ENCODE measurements around the gene CDKN2A. TPM values are rescaled to one million over a fixed set of nuclear protein-coding genes. Genes with fewer than 3 reads are reported as not detected.
"Not testable (repeated sequence)": the region's sequence is repeated elsewhere in the genome, so short reads cannot be mapped to it uniquely, and the experiment has no call there.

The CDKN2A gene
- polyA plus RNA-seq, 10 donors, result 0.31 to 0.54 (median 0.48) TPM; not detected in 5

DNA sequence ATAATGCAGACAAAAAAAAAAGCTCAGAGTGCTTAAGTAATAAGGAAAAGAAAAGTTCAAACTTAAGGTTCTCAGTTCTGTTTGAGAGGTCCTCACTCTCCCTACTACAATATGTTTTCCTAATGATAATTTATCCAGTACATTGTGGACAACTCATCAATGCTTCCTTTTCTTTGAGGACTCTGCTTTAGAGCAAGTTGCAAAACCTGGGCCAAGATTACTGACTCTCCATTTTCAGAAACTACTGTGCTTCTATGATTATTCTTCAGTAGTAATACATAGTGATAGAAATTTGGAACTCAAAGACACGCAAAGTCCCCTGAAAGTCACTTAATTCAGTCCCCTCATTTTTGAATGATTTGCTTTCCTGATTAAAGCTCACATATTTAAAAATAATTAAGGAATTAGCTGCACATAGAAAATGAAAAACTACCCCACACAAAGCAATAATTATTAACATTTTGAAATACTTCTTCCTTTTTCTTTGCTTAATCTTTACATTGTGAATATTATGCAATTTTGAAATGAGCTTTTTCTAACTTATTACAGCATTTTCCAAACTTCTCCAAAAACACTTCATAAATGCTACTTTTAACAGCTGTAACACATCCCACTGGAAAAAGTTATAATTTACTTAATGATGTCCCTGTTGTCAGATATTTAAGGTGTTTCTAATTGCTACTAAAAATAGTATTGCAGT, 11.2 kb downstream of the CDKN2A start:
- no peak for DNase-seq

- no peak for DNase-seq
Measured at GRCh38 chr9:21982391-21982790, 11.8 kb downstream of the CDKN2A start.

- DNase-seq, result no peak
Measured at GRCh38 chr9:21976334-21976875, 17.8 kb downstream of the CDKN2A start.

GRCh38 chr9:21974722-21975409, 19.3 kb downstream of the CDKN2A start:
- DNase-seq, result peak in 1 of 3 donors; percentile 48

GRCh38 chr9:21974343-21974721, 19.9 kb downstream of the CDKN2A start:
- peak in 1 of 3 donors; percentile 33 for DNase-seq

DNA sequence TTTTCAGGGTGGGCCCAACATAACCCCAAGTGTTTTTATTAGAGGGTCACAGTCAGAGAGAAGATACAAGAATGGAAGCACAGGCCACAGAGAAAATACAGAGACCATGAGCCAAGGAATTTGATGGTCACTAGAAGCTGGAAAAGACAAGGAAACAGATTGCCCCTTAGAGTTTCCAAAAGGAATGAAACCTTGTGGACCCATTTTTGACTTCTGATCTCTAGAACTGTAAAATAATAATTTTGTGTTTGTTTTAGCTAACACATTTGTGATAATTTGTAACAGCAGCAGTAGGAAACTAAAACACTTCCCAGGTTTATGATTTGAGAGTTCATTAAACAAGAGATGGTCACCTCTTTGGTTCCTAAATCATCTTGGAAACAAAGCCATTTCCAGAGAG, 21.8 kb downstream of the CDKN2A start:
- DNase-seq, result no peak

- DNase-seq, result no peak
Measured at GRCh38 chr9:21970800-21971640, 23.2 kb downstream of the CDKN2A start.

- DNase-seq, result no peak
Measured at GRCh38 chr9:21969951-21970799, 24.0 kb downstream of the CDKN2A start.

GRCh38 chr9:21969011-21969940, 24.9 kb downstream of the CDKN2A start:
- DNase-seq, result no peak

DNA sequence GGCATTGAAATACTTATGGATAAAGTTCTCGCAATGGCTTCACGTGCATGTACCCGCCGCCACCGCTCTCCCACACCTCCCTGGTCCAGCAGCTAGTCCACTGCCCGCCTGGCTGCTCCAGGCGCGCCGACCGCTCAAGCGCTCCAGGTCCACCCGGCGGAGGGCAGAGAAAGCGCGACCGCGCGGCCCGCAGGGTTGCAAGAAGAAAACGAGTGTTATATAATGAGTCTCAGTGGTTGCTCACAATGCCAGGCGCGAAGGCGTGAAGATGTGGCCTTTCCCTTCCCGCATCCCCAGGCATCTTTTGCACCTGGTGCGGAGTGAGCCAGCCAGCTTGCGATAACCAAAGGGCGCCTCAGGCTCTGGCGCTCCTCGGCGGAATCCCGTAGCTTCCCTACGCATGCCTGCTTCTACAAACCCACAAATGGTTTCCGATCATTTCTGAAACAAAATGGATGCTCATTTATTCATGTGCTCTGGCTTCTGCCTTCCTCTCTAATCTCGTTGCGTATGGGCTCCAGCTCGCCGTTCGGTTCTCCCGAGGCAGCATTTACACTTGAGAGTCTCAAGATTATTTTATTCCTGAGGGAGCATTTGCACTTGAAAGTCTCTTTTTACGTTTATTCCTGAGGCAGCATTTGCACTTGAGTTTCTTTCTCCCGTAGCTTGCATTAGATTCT, 25.7 kb downstream of the CDKN2A start:
- peak in 1 of 3 donors; percentile 47 for DNase-seq

DNA sequence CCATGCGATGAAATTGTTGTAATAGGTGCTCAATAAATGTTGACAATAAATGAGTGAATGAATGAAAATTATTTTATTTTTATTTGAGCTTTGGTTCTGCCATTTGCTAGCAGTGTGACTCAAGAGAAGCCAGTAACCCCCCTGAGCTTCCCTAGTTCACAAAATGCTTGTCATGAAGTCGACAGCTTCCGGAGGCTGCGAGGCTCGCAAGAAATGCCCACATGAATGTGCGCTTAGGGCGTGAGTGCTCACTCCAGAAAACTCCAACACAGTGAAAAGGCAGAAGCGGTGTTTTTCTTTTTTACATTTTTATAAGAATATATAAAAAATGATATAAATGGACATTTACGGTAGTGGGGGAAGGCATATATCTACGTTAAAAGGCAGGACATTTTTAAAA, 26.5 kb downstream of the CDKN2A start:
- no peak for DNase-seq

DNA sequence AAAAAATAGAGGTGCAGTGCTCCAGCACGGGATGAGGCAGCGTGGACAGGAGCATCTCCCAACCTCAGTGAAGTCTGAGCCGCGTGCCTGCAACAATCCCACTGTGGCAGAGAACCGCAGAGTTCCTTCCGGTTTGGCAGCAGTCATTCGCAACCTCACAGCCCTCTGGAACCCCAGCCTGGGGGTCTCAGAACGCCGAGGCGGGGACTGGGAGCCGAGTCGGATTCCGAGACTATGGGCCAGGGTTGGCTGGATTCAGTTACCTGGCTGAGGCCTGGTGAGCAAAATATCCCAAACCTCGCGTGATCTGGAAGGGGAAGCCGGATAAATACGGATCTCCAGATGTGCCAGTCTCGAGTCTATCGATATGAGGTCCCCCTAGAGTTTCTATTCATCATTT, 27.0 kb downstream of the CDKN2A start:
- no peak for DNase-seq

DNA sequence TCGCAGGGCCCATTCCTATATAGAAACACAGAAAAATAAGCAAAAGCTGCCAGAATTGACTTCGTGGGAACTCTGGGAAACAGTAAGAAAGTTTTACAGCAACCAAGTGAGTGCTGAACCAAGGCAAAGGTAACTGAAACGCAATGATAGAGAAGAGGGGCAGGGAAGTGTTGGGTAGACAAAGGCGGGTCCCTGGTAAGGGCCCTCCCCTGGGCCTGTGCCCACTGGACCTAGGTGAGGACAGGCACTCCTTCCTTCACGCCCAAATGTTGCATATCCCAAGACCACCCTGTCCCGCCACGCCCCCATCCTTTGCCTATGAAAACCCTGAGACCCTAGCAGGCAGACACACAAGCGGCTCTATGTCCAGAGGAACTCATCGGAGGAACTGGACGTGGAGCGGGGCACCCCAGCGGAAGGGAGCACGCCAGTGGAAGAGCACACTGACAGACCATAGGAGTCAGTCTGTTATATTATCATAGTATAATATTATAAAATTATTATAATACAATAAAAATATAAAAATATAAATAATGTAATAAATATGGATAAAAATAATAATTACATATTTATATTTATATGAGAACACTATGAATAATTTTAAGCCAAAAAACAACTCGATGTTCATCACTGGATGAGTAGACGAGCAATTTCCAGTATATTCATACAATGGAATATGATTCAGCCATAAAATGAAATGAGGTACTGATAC, 27.9 kb downstream of the CDKN2A start:
- no peak for DNase-seq

DNA sequence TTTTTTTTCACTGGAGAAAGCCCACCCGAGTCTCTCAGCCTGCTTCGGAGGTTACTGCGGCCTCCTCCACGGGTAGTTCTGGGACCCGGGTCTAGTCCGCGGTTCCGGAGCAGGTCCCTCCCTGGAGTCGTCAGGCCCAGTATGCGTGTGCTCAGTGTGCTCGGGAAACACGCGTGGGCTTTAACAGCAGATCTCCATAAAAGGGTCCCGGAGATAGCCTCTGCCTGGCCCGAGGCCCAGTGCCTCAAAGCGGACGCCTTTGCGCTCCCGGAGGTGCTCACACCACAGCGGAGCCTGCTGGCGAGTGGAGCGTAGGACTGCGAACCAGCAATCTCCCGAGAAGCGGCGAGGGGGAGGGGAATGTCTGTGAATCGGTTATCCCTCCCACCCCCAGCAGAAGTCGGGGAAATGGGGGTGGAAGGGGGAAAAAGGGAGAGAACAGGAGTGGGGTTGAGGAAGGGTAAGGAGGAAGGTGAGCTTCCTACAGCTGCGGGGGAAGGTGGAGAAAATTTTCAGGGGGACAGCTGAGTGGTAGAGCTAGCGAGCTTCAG, 28.7 kb downstream of the CDKN2A start:
- DNase-seq, result peak in 2 of 3 donors; percentile 26 to 49

DNA sequence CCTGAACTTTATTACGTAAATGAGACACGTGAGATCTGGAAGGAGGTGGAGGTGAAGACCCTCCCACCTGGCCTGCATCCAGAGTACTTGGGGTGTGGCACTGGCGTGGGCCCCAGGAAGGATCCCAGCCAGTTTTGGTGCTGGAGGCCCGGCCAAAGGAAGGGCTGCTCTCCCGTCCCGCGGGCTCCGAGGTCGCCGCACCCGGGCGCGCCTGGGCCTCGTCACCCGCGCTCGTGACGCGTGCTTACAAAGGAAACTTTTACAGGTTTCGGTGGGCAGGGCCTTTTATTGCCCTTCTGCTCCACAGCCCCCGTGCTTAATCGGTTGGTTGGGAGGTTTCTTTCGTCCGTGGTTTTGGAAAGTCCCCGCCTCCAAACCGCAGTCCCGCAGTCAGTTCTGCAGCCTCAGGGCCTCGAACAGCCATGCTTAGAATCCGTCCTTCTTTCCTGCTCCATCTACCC, 29.2 kb downstream of the CDKN2A start:
- peak in 1 of 3 donors; percentile 19 for DNase-seq

DNA sequence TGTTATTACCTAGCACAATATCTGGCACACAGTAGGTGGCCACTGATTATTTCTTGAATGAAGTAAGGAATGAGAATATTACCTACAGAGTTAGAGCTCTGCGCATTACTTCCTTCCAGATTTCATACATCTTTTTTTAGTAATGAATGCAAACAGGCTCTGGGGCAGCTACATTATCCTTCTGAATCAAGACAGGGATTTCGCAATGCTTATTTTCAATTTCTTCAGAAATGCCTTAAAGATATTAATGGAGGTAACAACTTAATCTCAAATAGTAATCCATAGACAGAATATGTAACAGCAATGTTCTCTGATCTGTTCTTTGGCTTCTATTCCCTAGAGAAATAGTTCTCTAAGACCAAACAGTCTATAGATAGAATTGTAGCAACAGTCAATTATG, 32.6 kb downstream of the CDKN2A start:
- DNase-seq, result no peak

GRCh38 chr9:21959268-21959667, 34.9 kb downstream of the CDKN2A start:
- not testable (repeated sequence) for DNase-seq

DNA sequence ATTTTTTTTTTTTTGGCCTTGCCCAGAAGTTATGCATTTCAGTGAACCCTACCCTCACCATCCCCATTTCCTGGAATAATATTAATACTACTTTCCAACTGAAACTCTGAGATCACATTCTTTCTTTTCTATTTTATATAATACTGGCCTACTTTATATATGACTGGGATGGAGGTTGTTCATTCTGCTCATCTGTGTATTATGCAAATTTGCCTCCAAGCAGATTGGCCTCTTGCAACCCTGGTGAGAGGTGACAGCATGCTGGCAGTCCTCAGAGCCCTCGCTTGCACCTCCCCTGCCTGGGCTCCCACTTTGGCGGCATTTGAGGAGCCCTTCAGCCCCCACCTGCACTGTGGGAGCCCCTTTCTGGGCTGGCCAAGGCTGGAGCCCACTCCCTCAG, 35.4 kb downstream of the CDKN2A start:
- DNase-seq, result no peak

All from muscle of back (tissue), 11 donors.